GM21526 (cell line): ENCODE data around the gene SEC24B.
"Not testable (repeated sequence)": the region's sequence is repeated elsewhere in the genome, so short reads cannot be mapped to it uniquely, and the experiment has no call there.

Source experiments
- ATAC-seq: cut with Tn5 transposase; IDR thresholded peaks from one replicate; pipeline ENCODE4 v1.9.1; 2021; ENCODE audit warnings: moderate library complexity; ENCODE audit not compliant: unreplicated experiment, low FRiP score

Gene SEC24B

GRCh38 chr4:109432203-109432602 lies 1.4 kb upstream of the SEC24B start:
- no peak for ATAC-seq

- ATAC-seq = no peak
Observed at GRCh38 chr4:109432696-109433095, 919 bp upstream of the SEC24B start.

- ATAC-seq = peak; percentile 43
Observed at GRCh38 chr4:109434007-109434971, 674 bp downstream of the SEC24B start.

GRCh38 chr4:109435635-109436034 lies 2.0 kb downstream of the SEC24B start:
- ATAC-seq = no peak

GRCh38 chr4:109436504-109436903 lies 2.9 kb downstream of the SEC24B start:
- ATAC-seq = no peak

- no peak for ATAC-seq
Observed at GRCh38 chr4:109440948-109441347, 7.3 kb downstream of the SEC24B start.

GRCh38 chr4:109441862-109442458 lies 8.3 kb downstream of the SEC24B start:
- no peak for ATAC-seq

- peak; percentile 59 for ATAC-seq
Observed at GRCh38 chr4:109444182-109444844, 10.7 kb downstream of the SEC24B start.

- no peak for ATAC-seq
Observed at GRCh38 chr4:109447278-109447677, 13.7 kb downstream of the SEC24B start.

GRCh38 chr4:109451544-109452273 lies 18.1 kb downstream of the SEC24B start:
- ATAC-seq = no peak

- not testable (repeated sequence) for ATAC-seq
Observed at GRCh38 chr4:109453110-109453509, 19.5 kb downstream of the SEC24B start.

GRCh38 chr4:109462297-109462696 lies 28.7 kb downstream of the SEC24B start:
- no peak for ATAC-seq

- no peak for ATAC-seq
Observed at GRCh38 chr4:109462802-109463201, 29.2 kb downstream of the SEC24B start.

- no peak for ATAC-seq
Observed at GRCh38 chr4:109465069-109465468, 31.5 kb downstream of the SEC24B start.

GRCh38 chr4:109469915-109470314 lies 36.3 kb downstream of the SEC24B start:
- ATAC-seq = no peak

GRCh38 chr4:109472343-109472761 lies 38.7 kb downstream of the SEC24B start:
- ATAC-seq = no peak

GRCh38 chr4:109473824-109474223 lies 40.2 kb downstream of the SEC24B start:
- no peak for ATAC-seq

GRCh38 chr4:109486007-109486406 lies 52.4 kb downstream of the SEC24B start:
- ATAC-seq = no peak

- ATAC-seq = no peak
Observed at GRCh38 chr4:109494563-109494962, 60.9 kb downstream of the SEC24B start.

GRCh38 chr4:109495514-109495913 lies 61.9 kb downstream of the SEC24B start:
- no peak for ATAC-seq

- no peak for ATAC-seq
Observed at GRCh38 chr4:109496875-109497274, 63.3 kb downstream of the SEC24B start.
